Fibroblast of lung (primary cell): ENCODE measurements around the gene SLC6A9. TPM values are rescaled to one million over a fixed set of nuclear protein-coding genes. Genes with fewer than 3 reads are reported as not detected.

Source experiments
- DNase-seq, 2 donors: peaks; one replicate each; pipeline versions ENCODE4 v3.0.0 to v3.0.0-alpha.2; 2010; ENCODE audit warnings: low read depth in 2 of 2
- H2AFZ ChIP-seq: 2 replicates; pipeline ENCODE4 v1.5.1; 2012; ENCODE audit warnings: low read length, control low read depth, inconsistent platforms
- H3K27ac ChIP-seq: 2 replicates; pipeline ENCODE4 v1.5.1; 2011; ENCODE audit warnings: low read length, control low read depth; ENCODE audit not compliant: insufficient read depth
- H3K27me3 ChIP-seq: 2 replicates; pipeline ENCODE4 v1.5.1; 2011; ENCODE audit warnings: mild to moderate bottlenecking, low read length; ENCODE audit not compliant: control insufficient read depth, insufficient read depth
- H3K36me3 ChIP-seq: 2 replicates; pipeline ENCODE4 v1.5.1; 2011; ENCODE audit warnings: low read length; ENCODE audit not compliant: control insufficient read depth, insufficient read depth
- H3K4me1 ChIP-seq: 2 replicates; pipeline ENCODE4 v1.5.1; 2011; ENCODE audit warnings: low read length; ENCODE audit not compliant: control insufficient read depth, insufficient read depth; ENCODE audit errors: extremely low read depth
- H3K4me2 ChIP-seq: 2 replicates; pipeline ENCODE4 v1.5.1; 2011; ENCODE audit warnings: low read length, control low read depth; ENCODE audit not compliant: insufficient read depth; ENCODE audit errors: extremely low read depth
- H3K4me3 ChIP-seq, 4 experiments: fragments of 200-600 bp in 1 of 4; sonication (generic) in 1 of 4; replicated peaks in 1 of 4; 2 replicates each; pipeline ENCODE4 v1.5.1; 2011 to 2016; ENCODE audit warnings: low read length in 4 of 4, low read depth in 3 of 4, mild to moderate bottlenecking in 3 of 4, control low read depth in 2 of 4, inconsistent platforms in 1 of 4, mixed read lengths in 1 of 4; ENCODE audit not compliant: insufficient read depth in 1 of 4; ENCODE audit errors: control extremely low read depth in 1 of 4
- H3K79me2 ChIP-seq: 2 replicates; pipeline ENCODE4 v1.5.1; 2012; ENCODE audit warnings: mild to moderate bottlenecking, low read length, inconsistent platforms; ENCODE audit not compliant: control insufficient read depth, insufficient read depth
- H3K9ac ChIP-seq: 2 replicates; pipeline ENCODE4 v1.5.1; 2011; ENCODE audit warnings: mild to moderate bottlenecking, low read length, control low read depth; ENCODE audit not compliant: insufficient read depth
- H3K9me3 ChIP-seq: 2 replicates; pipeline ENCODE4 v1.5.1; 2012; ENCODE audit warnings: low read depth, low read length; ENCODE audit not compliant: control insufficient read depth, insufficient read depth
- H4K20me1 ChIP-seq: 2 replicates; pipeline ENCODE4 v1.5.1; 2011; ENCODE audit warnings: low read length; ENCODE audit not compliant: control insufficient read depth, insufficient read depth; ENCODE audit errors: extremely low read depth
- EZH2 ChIP-seq: IDR thresholded peaks from 2 replicates; pipeline ENCODE4 v1.5.1; 2012; ENCODE audit warnings: low read length, control low read depth, mild to moderate bottlenecking; ENCODE audit errors: missing control alignments
- polyA plus RNA-seq, 2 donors: library from polyadenylated mRNA; depleted of rRNA in 1 of 2; stranded (reverse) in 1 of 2; unstranded in 1 of 2; fragments of >200 nt; gene quantifications; 2 replicates each; pipeline ENCODE4 v1.2.1, GENCODE V29; 2011 to 2012; ENCODE audit warnings: missing spikeins in 1 of 2
- total RNA-seq: library from RNA; depleted of rRNA; stranded (reverse); fragments of >200 nt; gene quantifications from 2 replicates; pipeline ENCODE4 v1.2.1, GENCODE V29; 2014
- TF ChIP-seq, protein P1 (sequence below), 2 donors: IDR thresholded peaks in 1 of 2; conservative IDR thresholded peaks in 1 of 2; 1 replicate in 1 of 2; 2 replicates in 1 of 2; pipeline ENCODE4 v1.5.1; 2011 to 2012; ENCODE audit warnings: low read length in 2 of 2, control low read depth in 1 of 2, inconsistent platforms in 1 of 2, low read depth in 1 of 2, mild to moderate bottlenecking in 1 of 2

SLC6A9 gene
- total and polyA plus RNA-seq, 2 donors (not counting 1 experiment from before 2014, with no cell fraction given) = 3.4 to 19.5 TPM

- H3K27me3 ChIP-seq = no peaks in the 10 kb centered on the region
- H3K4me2 ChIP-seq = no peak overlapping the region
- H3K4me1 ChIP-seq = peaks cover 23% of the 10 kb centered on the region
- H3K36me3 ChIP-seq = no peaks in the 10 kb centered on the region
- no peak for TF ChIP-seq EZH2
- TF ChIP-seq, protein P1, sequence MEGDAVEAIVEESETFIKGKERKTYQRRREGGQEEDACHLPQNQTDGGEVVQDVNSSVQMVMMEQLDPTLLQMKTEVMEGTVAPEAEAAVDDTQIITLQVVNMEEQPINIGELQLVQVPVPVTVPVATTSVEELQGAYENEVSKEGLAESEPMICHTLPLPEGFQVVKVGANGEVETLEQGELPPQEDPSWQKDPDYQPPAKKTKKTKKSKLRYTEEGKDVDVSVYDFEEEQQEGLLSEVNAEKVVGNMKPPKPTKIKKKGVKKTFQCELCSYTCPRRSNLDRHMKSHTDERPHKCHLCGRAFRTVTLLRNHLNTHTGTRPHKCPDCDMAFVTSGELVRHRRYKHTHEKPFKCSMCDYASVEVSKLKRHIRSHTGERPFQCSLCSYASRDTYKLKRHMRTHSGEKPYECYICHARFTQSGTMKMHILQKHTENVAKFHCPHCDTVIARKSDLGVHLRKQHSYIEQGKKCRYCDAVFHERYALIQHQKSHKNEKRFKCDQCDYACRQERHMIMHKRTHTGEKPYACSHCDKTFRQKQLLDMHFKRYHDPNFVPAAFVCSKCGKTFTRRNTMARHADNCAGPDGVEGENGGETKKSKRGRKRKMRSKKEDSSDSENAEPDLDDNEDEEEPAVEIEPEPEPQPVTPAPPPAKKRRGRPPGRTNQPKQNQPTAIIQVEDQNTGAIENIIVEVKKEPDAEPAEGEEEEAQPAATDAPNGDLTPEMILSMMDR (conservative IDR thresholded peaks at IDR 0.05 in 1 of 2, IDR thresholded peaks at IDR 0.05 in 1 of 2; ENCODE audit: low read depth in 1 of 2, low read length in 2 of 2) = no peak
- no peak overlapping the region for H3K27ac ChIP-seq
- no peak overlapping the region for H2AFZ ChIP-seq
- H3K9me3 ChIP-seq = no peaks in the 10 kb centered on the region
- H3K4me3 ChIP-seq = no peak overlapping the region
- H3K79me2 ChIP-seq = no peaks in the 10 kb centered on the region
- DNase-seq = peak in 1 of 2 donors; percentile 33
- H3K9ac ChIP-seq = no peak overlapping the region
- H4K20me1 ChIP-seq = no peaks in the 10 kb centered on the region
Measured at GRCh38 chr1:44044071-44044801, 13.0 kb upstream of the SLC6A9 start.

- TF ChIP-seq, protein P1 (conservative IDR thresholded peaks at IDR 0.05 in 1 of 2, IDR thresholded peaks at IDR 0.05 in 1 of 2; ENCODE audit: low read depth in 1 of 2, low read length in 2 of 2) = no peak
- no peak for TF ChIP-seq EZH2
- no peaks in the 10 kb centered on the region for H3K9me3 ChIP-seq
- H3K36me3 ChIP-seq = no peaks in the 10 kb centered on the region
- H3K27me3 ChIP-seq = no peaks in the 10 kb centered on the region
- H3K4me2 ChIP-seq = no peak overlapping the region
- no peak overlapping the region for H2AFZ ChIP-seq
- no peak for DNase-seq
- no peak overlapping the region for H3K27ac ChIP-seq
- no peak overlapping the region for H3K9ac ChIP-seq
- H4K20me1 ChIP-seq = no peaks in the 10 kb centered on the region
- H3K79me2 ChIP-seq = no peaks in the 10 kb centered on the region
- H3K4me1 ChIP-seq = peaks cover 17% of the 10 kb centered on the region
- no peak overlapping the region for H3K4me3 ChIP-seq
Measured at GRCh38 chr1:44043176-44044070, 12.2 kb upstream of the SLC6A9 start.

- no peaks in the 10 kb centered on the region for H3K27me3 ChIP-seq
- no peaks in the 10 kb centered on the region for H4K20me1 ChIP-seq
- H3K9me3 ChIP-seq = no peaks in the 10 kb centered on the region
- H3K4me2 ChIP-seq = no peak overlapping the region
- H3K4me3 ChIP-seq = no peak overlapping the region
- H3K27ac ChIP-seq = no peak overlapping the region
- no peaks in the 10 kb centered on the region for H3K79me2 ChIP-seq
- TF ChIP-seq, protein P1 (conservative IDR thresholded peaks at IDR 0.05 in 1 of 2, IDR thresholded peaks at IDR 0.05 in 1 of 2; ENCODE audit: low read depth in 1 of 2, low read length in 2 of 2) = no peak
- no peak for TF ChIP-seq EZH2
- no peaks in the 10 kb centered on the region for H3K36me3 ChIP-seq
- no peak overlapping the region for H2AFZ ChIP-seq
- no peak for DNase-seq
- H3K9ac ChIP-seq = no peak overlapping the region
- peaks cover 13% of the 10 kb centered on the region for H3K4me1 ChIP-seq
Measured at GRCh38 chr1:44040846-44041245, 9.6 kb upstream of the SLC6A9 start.
